GM18909 (cell line): ENCODE results near the gene CGNL1.

Source experiments
- ATAC-seq: cut with Tn5 transposase; IDR thresholded peaks from one replicate; pipeline ENCODE4 v1.9.1; 2021; ENCODE audit warnings: mild to moderate bottlenecking; ENCODE audit not compliant: unreplicated experiment, poor library complexity

CGNL1 gene

DNA sequence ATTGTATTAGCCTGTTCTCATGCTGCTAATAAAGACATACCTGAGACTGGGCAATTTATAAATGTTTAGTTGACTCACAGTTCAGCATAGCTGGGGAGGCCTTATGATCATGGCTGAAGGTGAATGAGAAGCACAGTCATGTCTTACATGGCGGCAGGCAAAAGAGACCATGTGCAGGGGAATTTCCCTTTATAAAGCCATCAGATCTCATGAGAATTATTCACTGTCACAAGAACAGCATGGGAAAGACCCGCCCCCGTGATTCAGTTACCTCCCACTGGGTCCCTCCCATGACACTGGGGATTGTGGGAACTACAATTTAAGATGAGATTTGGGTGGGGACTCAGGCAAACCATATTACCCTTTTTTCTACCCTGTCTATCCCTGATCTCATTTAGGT lies 163.9 kb downstream of the CGNL1 start:
- no peak for ATAC-seq

DNA sequence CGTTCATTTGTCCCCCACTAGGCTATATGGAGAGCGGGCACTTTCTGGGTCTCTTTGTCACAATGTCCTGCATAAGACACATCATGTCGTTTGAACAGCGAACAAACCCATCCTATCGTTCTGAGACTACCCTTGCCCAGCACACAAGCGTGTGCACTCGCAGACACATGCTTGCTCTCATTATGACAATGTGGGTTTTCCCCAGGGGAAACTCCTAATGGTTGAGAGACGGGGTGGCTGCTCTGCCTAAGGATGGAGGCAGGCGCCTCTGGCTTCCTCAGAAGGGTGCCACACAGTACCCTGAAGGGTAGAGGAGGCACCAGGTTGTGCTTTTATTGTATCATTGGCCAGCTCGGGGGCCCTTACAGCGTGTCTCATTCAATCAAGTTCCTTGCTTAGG lies 164.4 kb downstream of the CGNL1 start:
- peak; percentile 84 for ATAC-seq

DNA sequence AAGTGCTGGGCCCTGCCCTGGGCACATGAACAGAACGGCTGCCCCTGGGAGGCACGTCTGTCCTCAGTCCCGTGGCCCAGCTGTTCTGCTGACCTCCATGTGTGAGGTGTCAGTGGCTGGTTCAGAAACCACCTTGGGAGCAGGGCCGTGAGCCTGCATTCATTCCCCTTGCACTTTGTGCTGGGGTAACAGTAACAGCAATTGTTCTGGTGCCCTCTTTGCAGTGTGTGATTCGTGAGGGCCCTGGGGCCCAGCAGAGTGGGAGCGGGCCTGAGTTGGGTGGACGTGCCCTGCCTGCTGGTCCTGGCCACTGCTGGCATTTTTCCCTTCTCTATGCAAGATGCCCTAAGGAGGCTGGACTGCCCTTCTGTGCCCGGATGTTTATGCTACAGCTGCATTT lies 165.0 kb downstream of the CGNL1 start:
- peak; percentile 10 for ATAC-seq

DNA sequence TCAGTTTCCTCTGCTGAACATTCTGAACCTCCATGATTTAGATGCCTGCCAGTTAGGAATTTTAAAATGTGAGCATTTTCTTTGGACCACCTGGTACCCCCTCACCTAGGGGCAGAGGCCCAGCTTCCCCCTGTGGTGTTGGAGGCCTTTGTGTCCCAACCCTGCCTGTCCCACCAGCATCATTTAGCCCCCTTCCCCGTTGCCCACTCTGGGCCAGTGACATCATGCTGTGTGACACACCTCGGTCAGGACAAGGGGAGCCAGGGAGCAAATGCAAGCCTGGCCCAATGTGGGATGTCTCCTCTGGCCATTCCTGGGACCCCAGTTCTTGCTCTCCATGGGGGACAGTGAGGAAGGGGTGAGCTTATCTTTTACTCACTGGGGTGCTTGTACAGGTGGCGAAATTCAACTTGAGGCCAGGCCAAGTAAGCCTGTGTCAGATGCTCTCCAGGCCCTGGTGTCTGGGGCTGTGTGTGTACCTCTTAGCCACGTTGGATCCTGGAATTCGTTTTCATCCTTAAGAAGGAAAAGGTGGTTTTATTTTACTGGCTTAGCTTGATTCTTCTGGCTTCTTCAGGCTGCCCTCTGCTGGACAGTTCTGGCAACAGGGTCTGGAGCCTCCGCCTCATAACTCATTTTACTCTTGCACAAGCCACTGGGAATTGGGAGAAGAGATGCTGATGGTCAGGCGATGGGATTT lies 165.7 kb downstream of the CGNL1 start:
- no peak for ATAC-seq

DNA sequence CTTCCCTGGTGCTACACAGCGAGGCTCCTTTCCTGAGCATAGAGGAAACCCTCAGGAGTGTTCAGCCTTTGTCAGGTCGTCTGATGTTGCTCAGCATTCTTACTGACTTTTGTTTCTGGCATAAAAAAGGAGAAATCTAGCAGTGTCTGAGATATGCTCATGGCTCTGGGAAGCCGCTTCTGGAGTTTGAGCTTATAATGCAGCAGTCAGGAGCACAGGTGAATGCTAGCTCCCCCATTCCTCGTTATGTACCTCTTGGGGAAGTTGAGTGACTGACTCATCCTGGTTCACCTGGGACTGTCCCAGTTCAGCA lies 166.2 kb downstream of the CGNL1 start:
- no peak for ATAC-seq

DNA sequence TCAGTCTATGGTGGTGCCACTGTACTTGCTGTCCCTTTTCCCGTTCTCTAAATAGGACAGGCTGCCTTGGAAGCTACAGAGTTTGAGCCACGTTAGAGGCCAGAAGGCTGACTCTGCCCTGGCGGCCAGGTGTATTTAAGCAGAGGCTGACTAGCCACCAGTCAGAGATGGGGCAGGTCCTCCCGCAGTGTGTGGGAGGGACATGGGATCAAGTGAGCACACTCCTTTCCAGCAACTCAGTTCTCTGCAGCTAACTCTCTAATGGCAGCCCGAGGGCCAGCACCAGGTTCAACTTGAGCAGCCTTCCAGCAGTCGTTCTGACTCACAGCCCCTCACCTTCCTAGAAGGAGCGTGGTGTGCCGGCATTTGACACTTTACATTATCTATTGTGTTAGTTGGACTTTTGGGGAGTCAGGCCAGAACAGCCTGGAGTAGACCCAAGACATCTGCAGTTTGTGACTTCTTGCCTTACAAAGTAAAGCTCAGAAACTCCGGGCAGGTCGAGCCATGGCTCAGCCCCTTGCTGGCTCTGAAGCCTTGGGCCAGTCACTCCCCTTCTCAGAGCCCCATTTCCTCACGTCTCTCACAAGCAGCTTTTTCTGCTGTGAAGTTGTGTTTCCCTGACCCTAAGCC lies 168.7 kb downstream of the CGNL1 start:
- ATAC-seq = no peak

DNA sequence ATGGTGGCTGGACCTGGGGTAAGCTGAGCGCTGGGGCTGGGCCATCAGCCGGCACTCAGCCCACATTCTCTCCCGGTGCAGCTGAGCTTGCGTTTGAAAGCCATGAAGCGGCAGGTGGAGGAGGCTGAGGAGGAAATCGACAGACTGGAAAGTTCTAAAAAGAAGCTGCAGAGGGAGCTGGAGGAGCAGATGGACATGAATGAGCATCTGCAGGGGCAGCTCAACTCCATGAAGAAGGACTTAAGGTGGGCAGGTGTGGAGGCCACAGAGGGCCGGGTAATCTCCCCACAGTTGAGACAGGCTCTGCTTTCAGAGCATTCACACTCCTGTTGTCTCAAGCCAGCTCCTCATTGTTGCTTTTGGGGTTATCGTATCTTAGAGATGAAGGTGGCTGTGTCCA lies 169.7 kb downstream of the CGNL1 start:
- ATAC-seq = no peak

DNA sequence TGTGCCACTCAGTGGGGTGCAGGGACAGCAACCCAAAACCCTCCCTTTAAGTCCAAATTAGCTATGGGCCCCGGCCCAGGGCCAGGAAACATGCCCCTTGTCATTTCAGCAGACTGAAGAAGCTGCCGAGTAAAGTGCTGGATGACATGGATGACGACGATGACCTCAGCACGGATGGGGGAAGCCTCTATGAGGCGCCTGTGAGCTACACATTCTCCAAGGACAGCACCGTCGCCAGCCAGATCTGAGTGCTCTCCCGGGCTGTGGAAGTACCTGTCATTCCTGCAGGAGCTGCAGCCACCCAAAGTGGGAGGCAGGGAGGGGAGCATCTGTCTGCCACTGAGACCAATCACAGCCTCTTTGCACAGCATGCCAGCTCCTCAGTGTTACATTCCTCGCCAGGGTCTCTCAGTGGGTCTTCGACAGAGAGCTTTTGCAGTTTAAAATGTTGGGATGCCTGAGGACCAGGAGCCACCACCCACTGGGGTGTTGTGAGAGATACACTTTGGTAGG lies 171.0 kb downstream of the CGNL1 start:
- ATAC-seq = no peak

DNA sequence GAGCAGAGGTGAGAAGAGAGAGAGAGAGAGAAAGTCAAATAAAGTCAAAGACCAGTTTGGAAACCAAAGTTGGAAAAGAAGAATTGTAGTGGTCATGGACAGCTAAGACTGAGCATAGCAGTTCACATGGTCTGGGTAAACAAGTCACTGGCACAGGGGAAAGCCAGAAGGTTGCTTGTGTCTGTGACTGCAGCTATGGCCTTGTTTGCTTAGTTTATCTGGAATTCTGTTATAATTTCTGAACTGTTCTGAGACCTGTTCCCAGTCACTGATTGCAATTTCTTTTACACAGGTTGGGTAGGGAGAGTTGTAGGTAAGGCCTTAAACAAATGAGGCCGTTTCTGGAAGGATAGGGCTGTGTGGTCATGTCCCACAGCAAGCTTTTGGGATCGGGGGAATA lies 172.0 kb downstream of the CGNL1 start:
- ATAC-seq = no peak

DNA sequence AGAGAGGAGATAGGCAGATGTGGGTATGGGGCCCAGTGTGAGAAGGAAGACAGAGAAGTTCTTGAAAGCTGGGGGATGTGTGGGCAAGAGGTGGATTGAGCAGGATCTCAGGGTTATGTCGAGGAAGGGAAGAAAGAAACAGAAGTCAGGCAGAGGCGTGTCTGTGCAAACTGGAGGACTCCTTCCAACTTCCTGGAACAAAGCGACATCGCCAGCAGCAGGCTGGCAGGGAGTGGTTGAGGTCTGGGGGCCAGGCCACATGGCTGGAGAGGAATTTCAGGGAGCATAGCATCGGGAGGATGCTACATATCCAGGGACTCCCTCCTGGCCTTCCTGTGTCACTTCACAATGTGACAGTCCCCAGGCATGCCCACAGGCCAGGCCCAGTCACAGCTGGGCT lies 172.5 kb downstream of the CGNL1 start:
- no peak for ATAC-seq

DNA sequence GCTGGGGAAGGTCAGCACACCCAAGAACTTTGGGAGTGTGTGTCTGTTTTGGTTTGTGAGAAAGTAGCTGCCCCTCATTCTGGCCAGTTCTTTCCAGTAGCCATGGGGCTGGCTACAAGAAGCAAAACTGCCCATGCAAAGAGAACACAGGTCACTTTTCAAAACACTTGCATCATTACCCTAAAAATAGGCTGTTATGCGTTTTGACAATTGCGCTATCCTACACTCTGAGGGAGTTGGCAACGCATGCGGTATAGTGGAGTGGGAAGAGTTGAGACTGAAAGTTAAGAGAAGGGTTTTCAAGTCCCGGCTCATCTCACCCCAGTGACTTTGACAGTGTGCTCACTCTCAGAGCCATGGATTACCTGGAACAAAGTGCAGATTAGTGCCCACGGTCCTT lies 173.6 kb downstream of the CGNL1 start:
- ATAC-seq = no peak

DNA sequence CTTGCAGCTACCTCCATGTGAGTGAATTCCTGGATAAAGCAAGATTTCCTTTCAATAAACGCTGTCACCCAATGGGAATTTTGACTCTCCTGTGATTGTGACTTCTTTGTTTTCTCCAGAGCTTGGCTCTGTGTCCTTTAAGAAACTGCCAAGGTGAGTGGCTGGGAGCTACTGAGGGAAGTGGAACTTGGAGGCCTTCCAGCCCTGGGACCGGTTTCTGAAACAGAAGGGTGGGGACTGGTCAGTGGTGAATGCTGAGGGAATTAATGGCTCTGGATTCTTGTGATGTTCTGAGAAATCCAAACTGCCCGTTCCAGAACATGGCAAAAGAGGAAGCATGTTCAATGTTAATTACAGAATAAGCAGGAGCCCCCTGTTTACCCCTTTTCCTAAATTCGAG lies 174.3 kb downstream of the CGNL1 start:
- ATAC-seq = no peak

DNA sequence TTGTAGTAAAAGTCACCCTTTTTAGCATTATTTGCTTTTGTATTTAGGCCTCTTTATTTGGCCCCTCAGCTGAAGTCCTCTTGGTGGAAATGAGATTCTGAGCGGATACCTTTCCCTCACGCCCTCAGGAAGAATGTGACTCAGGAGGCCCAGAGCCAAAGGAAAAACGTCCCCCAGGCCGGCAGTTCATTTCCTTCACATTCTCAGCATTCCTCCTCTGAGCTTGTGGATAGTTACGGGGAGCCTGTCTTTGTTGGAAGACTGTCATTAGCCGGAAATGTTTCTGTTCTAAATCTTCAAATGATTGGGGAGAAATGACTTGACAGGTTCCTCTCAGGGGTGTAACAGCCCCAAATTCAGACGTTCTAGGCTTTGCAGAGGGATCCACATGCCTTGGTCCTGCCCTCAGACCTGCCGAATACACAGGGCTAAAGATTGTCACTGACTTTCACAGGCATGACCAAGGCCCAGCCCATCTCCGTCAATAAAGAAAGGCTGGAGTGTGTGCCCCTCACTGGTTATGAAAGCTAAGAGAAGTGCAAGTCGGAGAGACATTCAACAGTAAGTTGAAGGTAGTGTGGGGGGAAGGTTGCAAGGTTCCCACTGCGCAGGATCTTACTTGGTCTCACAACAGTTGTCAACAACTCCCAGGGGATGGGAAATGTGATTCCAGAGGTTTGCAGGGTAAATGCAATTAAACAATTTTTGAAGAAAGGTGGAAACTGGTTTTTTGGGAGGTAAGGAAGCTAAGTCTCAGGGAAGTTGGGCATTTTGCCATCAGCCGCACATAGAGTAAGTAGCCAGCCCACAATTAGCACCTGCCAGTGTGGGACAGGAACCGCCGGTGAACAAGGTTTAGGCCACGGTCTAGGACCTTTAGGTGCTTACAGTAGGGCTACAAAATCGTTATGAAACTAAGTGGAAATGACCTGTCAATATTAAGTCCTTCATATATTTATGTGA lies 175.7 kb downstream of the CGNL1 start:
- no peak for ATAC-seq

DNA sequence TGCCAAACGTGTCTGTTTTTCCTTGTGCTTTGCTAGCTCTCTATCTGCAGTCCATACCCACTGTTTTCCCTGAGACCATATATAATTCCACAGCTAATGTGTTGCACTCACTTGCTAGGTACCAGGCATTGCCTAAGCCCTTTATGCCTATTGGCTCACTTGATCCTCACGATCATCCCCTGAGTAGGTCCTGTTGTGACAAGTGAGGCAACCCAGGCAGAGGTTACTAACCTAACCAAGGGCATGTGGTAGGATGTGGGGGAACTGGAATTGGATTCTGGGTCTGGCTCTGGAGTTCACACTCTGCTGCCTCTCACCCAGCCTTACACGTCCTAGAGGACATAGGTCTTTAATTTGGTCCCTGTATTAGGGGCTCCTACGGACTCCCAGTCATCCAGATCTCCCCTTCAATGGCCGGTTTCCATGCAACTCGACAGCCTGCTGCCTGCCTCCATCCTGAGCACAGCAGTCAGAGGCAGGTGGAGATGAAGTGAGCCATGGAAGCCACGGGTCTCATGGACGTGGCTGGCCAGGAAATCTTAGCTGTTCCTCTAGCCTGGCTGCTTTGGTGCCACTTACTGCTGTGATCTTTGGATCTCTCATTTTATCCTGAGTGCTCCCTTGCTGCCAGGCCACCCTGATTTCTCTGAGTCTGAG lies 176.5 kb downstream of the CGNL1 start:
- no peak for ATAC-seq

DNA sequence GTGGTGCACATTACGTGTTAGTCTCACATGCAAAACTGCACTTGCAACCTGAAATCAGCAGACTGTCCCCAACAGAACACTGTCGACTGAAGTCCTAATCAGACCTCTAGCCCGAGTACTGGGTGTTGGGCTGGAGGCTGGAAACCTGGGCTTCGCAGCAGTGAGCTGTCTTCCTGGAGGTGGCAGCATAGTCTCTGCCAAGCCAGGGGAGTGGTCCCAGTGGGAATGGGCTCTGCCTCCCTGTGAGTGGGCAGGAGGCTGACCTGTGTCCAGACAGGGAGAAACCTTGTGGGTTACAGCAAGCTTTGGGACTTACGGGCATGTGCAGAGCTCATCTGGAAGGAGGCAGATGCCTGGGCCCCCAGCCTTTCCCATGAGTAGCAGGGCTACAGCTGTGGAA lies 177.2 kb downstream of the CGNL1 start:
- ATAC-seq = no peak

DNA sequence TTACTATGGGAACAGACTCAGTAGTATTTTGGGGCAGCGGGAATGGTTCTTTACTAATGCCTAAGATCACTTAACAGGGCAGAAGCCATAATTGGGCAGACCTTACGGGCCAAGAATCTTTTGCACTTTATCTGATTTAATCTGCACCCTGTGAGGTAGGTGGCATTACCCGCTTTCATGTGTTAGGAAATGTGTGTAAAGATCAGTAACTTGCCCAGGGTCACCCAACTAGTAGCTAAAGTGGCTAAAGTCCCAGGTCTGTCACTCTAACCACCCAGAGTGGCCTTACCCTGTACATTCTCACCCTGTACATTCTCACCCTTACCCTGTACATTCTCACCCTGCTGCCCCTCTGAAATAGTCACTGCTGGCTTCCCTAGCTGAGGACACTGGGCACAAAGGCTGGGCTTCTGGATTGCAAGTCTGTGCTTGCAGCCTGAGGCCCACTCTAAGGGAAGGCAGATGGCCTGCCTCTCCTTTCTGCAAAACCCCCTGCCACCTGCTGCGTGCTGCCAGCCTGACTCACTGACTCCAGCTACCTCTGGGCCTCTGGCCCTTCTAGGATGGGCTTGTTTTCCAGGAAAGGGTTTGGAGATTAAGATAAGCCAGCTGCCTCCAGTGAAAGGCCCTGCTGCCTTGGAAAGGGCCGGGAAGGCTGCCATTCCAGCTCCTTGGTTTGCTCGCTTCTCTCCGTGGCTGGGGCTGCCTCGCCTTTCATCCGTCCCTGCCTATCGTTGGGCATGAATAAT lies 177.9 kb downstream of the CGNL1 start:
- ATAC-seq = no peak

DNA sequence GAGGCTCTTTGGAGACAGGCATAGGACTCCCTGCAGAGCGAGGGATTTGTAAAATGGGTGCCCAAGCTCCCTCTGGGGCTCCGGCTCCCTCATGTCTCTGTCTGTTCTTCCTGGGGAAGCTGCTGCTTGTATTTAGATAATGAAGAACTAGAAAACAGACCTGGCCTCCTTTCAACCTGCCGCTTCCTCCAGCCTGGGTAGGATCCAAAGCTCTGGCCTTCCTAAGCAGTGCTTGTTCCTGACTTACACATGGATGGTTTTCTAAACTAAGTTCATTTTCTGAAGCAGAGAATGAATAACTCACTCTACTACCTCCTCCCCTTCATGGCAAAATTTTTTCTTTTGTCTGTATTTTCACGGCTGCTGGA lies 178.5 kb downstream of the CGNL1 start:
- no peak for ATAC-seq

DNA sequence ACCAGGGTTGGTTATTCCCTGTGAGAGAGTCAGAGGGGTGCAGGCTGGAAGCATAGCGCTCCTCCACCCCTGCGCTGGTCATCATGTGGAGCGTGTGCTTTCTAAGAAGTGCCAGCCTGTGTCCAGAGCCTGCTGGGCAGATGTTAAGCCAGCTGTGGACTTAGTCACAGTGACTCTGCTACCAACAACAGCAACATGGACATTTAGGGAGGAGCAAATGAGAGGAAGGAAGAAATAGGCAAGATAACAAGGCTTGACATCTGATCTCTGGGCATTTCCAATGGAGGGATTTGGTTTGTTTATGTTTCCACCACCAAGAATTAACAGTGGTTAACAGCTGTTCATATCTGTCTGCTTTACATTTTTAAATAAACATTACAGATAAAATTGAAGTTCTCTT lies 179.0 kb downstream of the CGNL1 start:
- ATAC-seq = no peak

DNA sequence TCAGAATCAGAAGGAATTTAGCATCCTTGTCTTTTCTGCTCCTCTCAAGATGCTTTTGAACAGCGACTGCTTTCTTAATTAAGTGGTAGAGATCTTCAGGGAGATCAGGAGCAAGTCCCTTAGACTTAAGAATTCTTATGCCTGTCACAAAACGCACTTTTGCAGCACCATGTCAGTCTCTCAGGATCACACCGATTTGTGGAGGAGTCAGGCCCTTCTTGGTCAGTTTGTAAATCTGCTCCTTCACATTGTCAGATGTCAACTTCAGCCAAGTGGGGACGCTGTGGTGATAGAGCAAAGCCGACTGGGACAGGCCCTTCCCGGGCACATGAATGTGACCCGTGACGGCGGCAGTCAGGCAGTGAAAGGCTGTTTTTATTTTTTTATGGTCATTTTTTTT lies 179.7 kb downstream of the CGNL1 start:
- ATAC-seq = no peak

DNA sequence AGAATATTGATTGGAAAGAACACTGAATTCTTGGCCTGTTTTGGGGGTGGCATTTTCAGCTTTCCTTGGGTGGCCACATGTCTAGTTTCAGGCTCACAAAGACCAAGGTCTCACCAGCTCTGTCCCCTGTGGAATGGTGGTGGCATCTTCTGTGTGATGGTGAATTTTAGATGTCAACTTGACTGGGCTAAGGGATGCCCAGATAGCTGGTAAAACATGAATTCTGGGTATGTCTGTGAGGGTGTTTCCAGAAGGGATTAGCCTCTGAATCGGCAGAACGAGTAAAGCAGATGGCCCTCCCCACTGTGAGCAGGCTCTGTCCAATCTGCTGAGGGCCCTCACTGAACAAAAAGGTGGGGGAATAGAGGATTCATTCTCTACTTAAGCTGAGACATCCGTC lies 181.0 kb downstream of the CGNL1 start:
- ATAC-seq = no peak
